SK-N-SH treated with all-trans-retinoic acid at 6 μM for 48 hours (cell line): ENCODE results near the gene UBASH3B.

ENCODE experiments used
- PPARA ChIP-seq: fragments of 250-450 bp; sonication (Bioruptor Pico); IDR thresholded peaks from 2 replicates; pipeline ENCODE4 v1.5.0; 2020; ENCODE audit warnings: mild to moderate bottlenecking, borderline replicate concordance
- RARB ChIP-seq: fragments of 250-450 bp; sonication (Bioruptor Pico); IDR thresholded peaks from 2 replicates; pipeline ENCODE4 v1.8.0; 2021; ENCODE audit warnings: mild to moderate bottlenecking, moderate library complexity
- TCF4 ChIP-seq: fragments of 250-450 bp; sonication (Bioruptor Pico); IDR thresholded peaks from 2 replicates; pipeline ENCODE4 v1.8.0; 2021; ENCODE audit warnings: mild to moderate bottlenecking, moderate library complexity, borderline replicate concordance
- TF ChIP-seq, protein P1 (sequence below): fragments of 250-450 bp; sonication (Bioruptor Pico); IDR thresholded peaks from 2 replicates; pipeline ENCODE4 v1.8.0; 2020; ENCODE audit warnings: mild to moderate bottlenecking, moderate library complexity, borderline replicate concordance
- TF ChIP-seq, protein P2 (sequence below): fragments of 250-450 bp; sonication (Bioruptor Pico); IDR thresholded peaks from 2 replicates; pipeline ENCODE4 v1.5.1; 2021; ENCODE audit warnings: mild to moderate bottlenecking, moderate library complexity
- TF ChIP-seq, protein P3 (sequence below): fragments of 250-450 bp; sonication (Bioruptor Pico); IDR thresholded peaks from 2 replicates; pipeline ENCODE4 v1.5.1; 2020; ENCODE audit warnings: low read depth, mild to moderate bottlenecking, moderate library complexity

DNA sequence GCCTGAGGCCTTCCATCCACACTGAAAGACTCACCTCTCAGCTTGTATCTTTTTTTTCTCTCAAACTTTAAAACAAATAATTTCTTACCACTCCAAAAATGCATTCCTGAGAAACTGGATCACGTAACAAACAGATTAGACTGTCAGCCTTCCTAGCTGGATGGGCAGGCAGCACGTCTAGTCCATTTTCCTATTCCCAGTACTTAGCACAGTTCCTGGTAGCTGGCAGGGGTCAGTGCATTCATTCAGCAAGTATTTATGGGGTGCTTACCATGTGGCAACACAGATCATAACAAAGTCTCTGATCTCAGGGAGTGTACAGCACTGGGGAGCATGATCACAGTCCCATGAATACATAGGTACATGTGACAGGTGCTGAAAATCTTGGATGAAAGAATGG is 89.6 kb downstream of the UBASH3B start:
- no peak for TF ChIP-seq TCF4 (CRISPR knock-in tag)
- TF ChIP-seq, protein P1, sequence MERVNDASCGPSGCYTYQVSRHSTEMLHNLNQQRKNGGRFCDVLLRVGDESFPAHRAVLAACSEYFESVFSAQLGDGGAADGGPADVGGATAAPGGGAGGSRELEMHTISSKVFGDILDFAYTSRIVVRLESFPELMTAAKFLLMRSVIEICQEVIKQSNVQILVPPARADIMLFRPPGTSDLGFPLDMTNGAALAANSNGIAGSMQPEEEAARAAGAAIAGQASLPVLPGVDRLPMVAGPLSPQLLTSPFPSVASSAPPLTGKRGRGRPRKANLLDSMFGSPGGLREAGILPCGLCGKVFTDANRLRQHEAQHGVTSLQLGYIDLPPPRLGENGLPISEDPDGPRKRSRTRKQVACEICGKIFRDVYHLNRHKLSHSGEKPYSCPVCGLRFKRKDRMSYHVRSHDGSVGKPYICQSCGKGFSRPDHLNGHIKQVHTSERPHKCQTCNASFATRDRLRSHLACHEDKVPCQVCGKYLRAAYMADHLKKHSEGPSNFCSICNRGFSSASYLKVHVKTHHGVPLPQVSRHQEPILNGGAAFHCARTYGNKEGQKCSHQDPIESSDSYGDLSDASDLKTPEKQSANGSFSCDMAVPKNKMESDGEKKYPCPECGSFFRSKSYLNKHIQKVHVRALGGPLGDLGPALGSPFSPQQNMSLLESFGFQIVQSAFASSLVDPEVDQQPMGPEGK (CRISPR knock-in tag): no peak
- TF ChIP-seq, protein P2, sequence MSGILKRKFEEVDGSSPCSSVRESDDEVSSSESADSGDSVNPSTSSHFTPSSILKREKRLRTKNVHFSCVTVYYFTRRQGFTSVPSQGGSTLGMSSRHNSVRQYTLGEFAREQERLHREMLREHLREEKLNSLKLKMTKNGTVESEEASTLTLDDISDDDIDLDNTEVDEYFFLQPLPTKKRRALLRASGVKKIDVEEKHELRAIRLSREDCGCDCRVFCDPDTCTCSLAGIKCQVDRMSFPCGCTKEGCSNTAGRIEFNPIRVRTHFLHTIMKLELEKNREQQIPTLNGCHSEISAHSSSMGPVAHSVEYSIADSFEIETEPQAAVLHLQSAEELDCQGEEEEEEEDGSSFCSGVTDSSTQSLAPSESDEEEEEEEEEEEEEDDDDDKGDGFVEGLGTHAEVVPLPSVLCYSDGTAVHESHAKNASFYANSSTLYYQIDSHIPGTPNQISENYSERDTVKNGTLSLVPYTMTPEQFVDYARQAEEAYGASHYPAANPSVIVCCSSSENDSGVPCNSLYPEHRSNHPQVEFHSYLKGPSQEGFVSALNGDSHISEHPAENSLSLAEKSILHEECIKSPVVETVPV (CRISPR knock-in tag): no peak
- no peak for TF ChIP-seq PPARA
- no peak for TF ChIP-seq RARB (CRISPR knock-in tag)
- TF ChIP-seq, protein P3, sequence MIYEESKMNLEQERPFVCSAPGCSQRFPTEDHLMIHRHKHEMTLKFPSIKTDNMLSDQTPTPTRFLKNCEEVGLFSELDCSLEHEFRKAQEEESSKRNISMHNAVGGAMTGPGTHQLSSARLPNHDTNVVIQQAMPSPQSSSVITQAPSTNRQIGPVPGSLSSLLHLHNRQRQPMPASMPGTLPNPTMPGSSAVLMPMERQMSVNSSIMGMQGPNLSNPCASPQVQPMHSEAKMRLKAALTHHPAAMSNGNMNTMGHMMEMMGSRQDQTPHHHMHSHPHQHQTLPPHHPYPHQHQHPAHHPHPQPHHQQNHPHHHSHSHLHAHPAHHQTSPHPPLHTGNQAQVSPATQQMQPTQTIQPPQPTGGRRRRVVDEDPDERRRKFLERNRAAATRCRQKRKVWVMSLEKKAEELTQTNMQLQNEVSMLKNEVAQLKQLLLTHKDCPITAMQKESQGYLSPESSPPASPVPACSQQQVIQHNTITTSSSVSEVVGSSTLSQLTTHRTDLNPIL (CRISPR knock-in tag): no peak
